SHP77 (cell line): ENCODE results near the gene DDX28.
"Not testable (repeated sequence)": the region's sequence is repeated elsewhere in the genome, so short reads cannot be mapped to it uniquely, and the experiment has no call there.

Experiments used
- DNase-seq, 2 experiments: peaks; one replicate each; lab custom pipeline; 2025; lab: John Stamatoyannopoulos, UW

The DDX28 gene

GRCh38 chr16:68037841-68038597 is 15.0 kb upstream of the DDX28 start:
- no peak for DNase-seq

GRCh38 chr16:68035227-68035626 is 12.2 kb upstream of the DDX28 start:
- no peak for DNase-seq

DNA sequence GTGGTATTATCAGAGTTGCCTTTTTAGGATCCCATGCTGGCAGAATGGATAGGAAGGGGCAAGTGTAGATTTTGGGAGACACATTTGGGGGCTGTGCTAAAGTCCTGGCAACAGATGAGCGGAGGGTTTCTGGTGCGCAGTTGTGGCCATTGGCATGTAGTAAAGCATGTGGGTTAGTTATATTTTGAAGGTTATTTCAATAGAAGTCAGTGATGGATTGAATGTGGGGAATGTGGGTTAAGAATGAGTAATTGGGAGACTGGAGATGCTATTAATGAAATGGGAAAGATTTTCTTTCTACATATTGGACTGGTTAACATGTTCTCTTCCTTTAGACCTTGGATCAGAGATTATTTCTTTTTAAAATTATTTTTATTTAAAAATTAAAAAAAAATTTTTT is 10.1 kb upstream of the DDX28 start:
- no peak for DNase-seq

- DNase-seq: no peak
These were observed 8.9 kb upstream of the DDX28 start for GRCh38 chr16:68031951-68032350.

- DNase-seq: not testable (repeated sequence)
These were observed 7.1 kb upstream of the DDX28 start for GRCh38 chr16:68030108-68030507.

GRCh38 chr16:68028996-68029395 is 6.0 kb upstream of the DDX28 start:
- DNase-seq: no peak

GRCh38 chr16:68022278-68022727 is 729 bp downstream of the DDX28 start:
- no peak for DNase-seq

DNA sequence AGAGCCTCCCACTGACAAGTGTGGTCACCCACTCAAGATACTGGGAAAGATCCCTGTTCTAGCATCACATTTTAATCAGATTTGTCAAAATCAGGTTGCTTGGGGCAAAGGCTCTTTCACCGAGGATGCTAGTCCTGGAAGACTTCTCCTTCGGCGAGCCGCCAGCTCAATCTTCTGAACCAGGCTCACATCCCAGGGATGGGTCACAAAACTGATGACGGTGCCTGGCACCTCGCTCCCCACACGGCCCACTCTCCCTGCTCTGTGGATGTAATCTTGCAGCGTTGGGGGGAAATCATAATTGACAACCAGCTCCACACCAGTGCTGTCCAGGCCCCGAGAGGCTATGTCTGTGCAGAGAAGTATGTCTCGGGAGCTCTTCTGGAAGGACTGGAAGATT is 1.5 kb downstream of the DDX28 start:
- DNase-seq: no peak

DNA sequence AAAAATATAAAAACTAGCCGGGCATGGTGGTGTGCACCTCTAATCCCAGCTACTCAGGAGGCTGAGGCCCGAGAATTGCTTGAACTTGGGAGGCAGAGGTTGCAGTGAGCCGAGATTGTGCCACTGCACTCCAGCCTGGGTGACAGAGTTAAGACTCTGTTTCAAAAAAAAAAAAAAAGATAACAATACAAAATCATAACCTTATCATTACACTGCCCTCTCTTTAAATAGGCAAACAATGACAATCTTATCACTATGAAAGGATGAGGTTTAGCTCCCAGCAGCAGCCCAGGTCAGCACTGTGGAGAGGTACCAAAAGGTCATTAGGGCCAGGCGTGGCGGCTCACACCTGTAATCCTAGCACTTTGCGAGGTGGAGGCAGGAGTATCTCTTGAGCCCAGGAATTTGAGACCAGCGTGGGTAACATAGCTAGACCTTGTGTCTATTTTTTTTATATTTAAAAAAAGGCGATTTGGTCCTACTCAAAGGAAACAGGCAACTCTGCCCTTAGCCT is 3.8 kb downstream of the DDX28 start:
- no peak for DNase-seq

- DNase-seq: no peak
These were observed 7.4 kb downstream of the DDX28 start, which contains the start of gene DPEP2NB for GRCh38 chr16:68015681-68016080. TSS of gene DPEP2NB (minus strand) at chr16:68015911. CDS start at chr16:68015770, 141 bp downstream.

GRCh38 chr16:68013440-68013839 is 9.6 kb downstream of the DDX28 start:
- no peak for DNase-seq

- DNase-seq: not testable (repeated sequence)
These were observed 13.2 kb downstream of the DDX28 start for GRCh38 chr16:68009872-68010271.

DNA sequence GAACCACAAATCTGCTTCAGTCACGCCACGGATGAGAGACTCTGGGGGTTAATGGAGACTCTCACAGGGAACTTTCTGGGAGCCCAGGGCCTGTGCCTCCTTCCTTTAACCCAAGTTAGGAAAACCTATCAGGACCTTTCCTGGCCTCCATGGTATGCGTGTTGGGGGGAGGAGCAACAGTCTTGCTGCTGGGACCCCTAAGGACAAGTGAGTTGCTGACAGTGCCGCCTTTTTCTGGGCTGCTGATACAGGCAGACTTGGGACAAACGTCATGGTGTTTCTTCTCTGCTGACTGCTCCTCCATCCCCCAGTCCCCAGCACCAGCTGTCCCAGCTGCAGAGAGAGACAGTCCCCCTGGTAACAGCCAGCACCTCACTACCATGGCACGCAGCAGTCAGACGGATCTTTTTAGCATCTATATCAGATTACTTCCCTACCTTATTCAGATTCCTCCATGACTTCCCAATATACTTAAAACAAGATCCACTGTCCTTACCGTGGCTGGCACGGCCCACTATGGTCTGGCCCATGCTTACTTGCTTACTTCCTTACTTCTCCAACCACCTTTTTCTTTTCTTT is 13.8 kb downstream of the DDX28 start:
- no peak for DNase-seq

DNA sequence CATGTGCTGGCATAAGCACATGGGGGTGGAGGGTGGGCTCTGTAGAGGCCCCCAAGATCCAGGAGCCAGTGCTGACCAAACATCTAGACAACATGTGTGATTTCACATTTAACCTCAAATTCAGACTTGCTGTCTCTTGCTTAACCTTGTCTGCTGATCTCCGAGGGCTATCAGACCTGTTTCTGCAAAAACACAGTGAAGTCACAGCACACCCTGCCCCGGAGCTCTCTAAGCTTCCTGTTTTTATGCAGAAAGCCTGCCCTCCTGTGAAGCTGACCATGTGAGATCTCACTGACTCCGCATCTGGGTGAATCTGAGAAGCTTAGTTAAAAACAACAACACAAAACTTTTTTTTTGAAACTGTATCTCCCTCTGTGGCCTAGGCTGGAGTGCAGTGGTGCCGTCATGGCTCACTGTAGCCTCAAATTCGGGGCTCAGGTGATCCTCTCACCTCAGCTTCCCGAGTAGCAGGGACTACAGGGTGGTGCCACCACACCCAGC is 17.2 kb downstream of the DDX28 start:
- DNase-seq: no peak

DNA sequence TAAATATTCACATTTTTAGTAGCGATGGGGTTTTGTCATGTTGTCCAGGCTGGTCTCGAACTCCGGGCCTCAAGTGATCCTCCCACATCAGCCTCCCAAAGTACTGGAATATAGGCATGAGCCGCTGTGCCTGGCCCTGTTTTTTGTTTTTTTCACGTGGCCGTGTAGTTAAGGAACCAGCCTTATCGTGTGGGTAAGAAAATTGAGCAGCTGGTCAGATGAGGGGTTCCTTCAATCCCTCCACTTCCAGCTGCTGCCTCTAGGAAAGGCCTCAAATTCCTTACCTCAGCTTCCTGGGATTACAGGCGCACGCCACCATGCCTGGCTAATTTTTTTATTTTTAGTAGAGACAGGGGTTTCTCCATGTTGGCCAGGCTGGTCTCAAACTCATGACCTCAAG is 17.8 kb downstream of the DDX28 start:
- no peak for DNase-seq

DNA sequence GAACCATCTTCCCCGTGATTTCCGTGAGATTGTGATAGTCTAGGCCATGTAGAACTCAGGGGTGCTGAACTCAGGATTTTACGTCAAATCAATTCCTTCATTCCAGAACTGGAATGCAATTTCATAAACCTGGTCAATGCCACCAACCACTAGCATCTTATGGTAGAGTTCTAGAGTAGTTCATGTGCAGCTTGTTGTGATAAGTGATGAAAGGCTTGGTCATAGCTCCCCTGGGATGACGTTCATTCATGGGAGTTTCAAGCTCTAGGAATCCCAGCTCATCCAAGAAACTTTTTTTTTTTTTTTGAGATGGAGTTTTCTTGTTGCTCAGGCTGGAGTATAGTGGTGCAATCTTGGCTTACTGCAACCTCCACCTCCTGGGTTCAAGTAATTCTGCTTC is 20.0 kb downstream of the DDX28 start:
- no peak for DNase-seq

DNA sequence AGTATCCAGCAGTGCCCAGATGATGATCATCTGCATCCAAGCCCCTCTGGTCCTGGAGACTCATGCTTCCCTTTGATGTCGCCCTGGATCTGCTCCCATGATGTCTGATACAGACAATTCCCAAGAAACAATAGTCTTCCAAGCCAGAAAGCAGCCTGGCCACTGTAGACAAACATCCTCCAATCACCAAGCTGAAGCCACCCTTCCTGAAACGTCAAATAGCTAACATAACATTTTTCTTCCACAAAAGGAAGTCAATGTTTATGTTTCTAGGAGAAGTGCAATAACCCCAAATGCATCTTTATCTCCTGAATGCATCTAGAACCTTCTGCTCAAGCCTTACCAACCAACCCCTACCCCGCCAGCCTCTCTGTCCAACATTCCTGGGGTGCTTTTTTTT is 22.6 kb downstream of the DDX28 start:
- no peak for DNase-seq

GRCh38 chr16:67999985-68000384 is 23.0 kb downstream of the DDX28 start:
- DNase-seq: no peak

DNA sequence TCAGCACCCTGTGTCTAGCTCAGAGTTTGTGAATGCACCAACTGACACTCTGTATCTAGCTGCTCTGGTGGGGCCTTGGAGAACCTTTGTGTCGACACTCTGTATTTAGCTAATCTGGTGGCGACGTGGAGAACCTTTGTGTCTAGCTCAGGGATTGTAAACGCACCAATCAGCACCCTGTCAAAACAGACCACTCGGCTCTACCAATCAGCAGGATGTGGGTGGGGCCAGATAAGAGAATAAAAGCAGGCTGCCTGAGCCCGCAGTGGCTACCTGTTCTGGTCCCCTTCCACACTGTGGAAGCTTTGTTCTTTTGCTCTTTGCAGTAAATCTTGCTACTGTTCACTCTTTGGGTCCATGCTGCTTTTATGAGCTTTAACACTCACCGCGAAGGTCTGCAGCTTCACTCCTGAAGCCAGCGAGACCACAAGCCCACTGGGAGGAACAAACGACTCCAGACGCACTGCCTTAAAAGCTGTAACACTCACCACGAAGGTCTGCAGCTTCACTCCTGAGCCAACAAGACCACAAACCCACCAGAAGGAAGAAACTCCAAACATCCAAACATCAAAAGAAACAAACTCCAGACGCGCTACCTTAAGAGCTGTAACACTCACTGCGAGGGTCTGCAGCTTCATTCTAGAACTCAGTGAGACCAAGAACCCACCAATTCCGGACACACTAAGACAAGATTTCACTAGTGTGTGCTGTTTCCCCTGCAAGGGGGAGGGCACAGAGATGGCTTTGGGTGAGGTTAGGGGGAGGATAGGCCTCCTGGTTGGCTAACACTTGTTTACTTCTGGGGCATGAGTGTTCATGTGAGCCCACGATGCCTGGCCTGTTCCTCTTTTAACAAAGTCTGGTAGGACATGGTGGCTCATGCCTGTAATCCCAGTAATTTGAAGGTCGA is 24.0 kb downstream of the DDX28 start, which contains the start of gene DPEP2:
Gene DPEP2, minus strand, starts transcription at position 706 of the 910 bp plus-strand sequence. CDS start 6,272 bp downstream, outside the sequence.
- not testable (repeated sequence) for DNase-seq

DNA sequence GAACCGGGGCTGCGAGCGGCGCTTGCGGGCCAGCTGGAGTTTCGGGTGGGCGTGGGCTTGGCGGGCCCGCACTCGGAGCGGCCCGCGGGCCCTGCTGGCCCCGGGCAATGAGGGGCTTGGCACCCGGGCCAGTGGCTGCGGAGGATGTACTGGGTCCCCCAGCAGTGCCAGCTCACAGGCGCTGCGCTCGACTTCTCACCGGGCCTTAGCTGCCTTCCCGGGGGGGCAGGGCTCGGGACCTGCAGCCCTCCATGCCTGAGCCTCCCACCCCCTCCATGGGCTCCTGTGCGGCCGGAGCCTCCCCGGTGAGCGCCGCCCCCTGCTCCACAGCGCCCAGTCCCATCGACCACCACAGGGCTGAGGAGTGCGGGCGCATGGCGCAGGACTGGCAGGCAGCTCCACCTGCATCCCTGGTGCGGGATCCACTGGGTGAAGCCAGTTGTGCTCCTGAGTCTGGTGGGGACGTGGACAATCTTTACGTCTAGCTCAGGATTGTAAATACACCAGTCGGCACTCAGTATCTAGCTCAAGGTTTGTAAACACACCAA is 24.7 kb downstream of the DDX28 start:
- not testable (repeated sequence) for DNase-seq

DNA sequence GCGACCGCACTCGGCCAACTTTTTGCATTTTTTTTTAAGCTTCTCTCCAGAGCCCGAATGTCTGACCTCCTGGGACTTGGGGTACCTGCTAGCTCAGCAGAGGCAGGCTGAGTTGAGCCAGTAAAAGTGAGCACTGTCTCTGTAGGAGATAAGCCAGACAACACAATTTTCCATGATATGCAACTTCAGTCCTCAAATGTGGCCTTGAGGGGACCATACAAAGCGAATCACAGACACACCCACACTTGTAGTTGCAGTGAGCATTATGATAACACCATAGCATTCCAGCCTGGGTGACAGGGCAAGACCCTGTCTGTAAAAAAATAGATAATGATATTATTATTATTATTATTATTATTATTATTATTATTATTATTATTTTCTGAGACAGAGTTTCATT is 26.4 kb downstream of the DDX28 start:
- no peak for DNase-seq

- DNase-seq: no peak
These were observed 27.6 kb downstream of the DDX28 start for GRCh38 chr16:67995423-67995822.
